HepG2 (cell line): ENCODE measurements around the gene DQX1. TPM values are rescaled to one million over a fixed set of nuclear protein-coding genes. Genes with fewer than 3 reads are reported as not detected.

Experiments
- DPF2 ChIP-seq: sonication (generic); formaldehyde crosslinking; IDR thresholded peaks from 2 replicates; pipeline ENCODE4 v1.4.0; 2020; ENCODE audit warnings: mild to moderate bottlenecking, low read depth, missing genetic modification reagents, borderline replicate concordance
- MAFK ChIP-seq, 2 experiments: IDR thresholded peaks in 1 of 2; conservative IDR thresholded peaks in 1 of 2; 2 replicates each; pipeline ENCODE4 v1.6.1; 2011; ENCODE audit warnings: improper control_type of control experiment in 2 of 2, low read length in 2 of 2
- NFE2L2 ChIP-seq: fragments of 150-350 bp; IDR thresholded peaks from 2 replicates; pipeline ENCODE4 v1.6.1; 2014; ENCODE audit warnings: low read length
- NPAS2 ChIP-seq: sonication (generic); formaldehyde crosslinking; IDR thresholded peaks from 2 replicates; pipeline ENCODE4 v1.8.0; 2022; ENCODE audit warnings: mild to moderate bottlenecking, missing genetic modification reagents, borderline replicate concordance
- SMAD1 ChIP-seq: sonication (generic); formaldehyde crosslinking; IDR thresholded peaks from 2 replicates; pipeline ENCODE4 v1.4.0; 2020; ENCODE audit warnings: missing genetic modification reagents, low read depth, mild to moderate bottlenecking, borderline replicate concordance
- SNAPC2 ChIP-seq: sonication (generic); formaldehyde crosslinking; IDR thresholded peaks from 2 replicates; pipeline ENCODE4 v1.8.1; 2022; ENCODE audit warnings: mild to moderate bottlenecking, missing genetic modification reagents
- SRSF9 ChIP-seq: fragments of 200-400 bp; formaldehyde crosslinking; IDR thresholded peaks from 2 replicates; pipeline ENCODE4 v1.6.1; 2018; ENCODE audit warnings: borderline replicate concordance, mild to moderate bottlenecking, low read depth, low read length; ENCODE audit not compliant: insufficient read depth, poor library complexity, severe bottlenecking
- TBP ChIP-seq: sonication (generic); formaldehyde crosslinking; IDR thresholded peaks from 2 replicates; pipeline ENCODE4 v1.5.0; 2020; ENCODE audit warnings: missing genetic modification reagents
- ZBTB43 ChIP-seq: sonication (generic); formaldehyde crosslinking; conservative IDR thresholded peaks from 2 replicates; pipeline ENCODE4 v1.4.0; 2020; ENCODE audit warnings: missing genetic modification reagents
- ZNF138 ChIP-seq: sonication (generic); formaldehyde crosslinking; IDR thresholded peaks from 2 replicates; pipeline ENCODE4 v1.5.0; 2020; ENCODE audit warnings: mild to moderate bottlenecking, low read depth, missing genetic modification reagents
- ZNF33B ChIP-seq: sonication (generic); formaldehyde crosslinking; IDR thresholded peaks from 2 replicates; pipeline ENCODE4 v1.5.1; 2020; ENCODE audit warnings: mild to moderate bottlenecking, missing genetic modification reagents
- ZNF660 ChIP-seq: sonication (generic); formaldehyde crosslinking; IDR thresholded peaks from 2 replicates; pipeline ENCODE4 v1.5.1; 2020; ENCODE audit warnings: mild to moderate bottlenecking, low read depth, missing genetic modification reagents, borderline replicate concordance
- ZNF782 ChIP-seq: sonication (generic); formaldehyde crosslinking; IDR thresholded peaks from 2 replicates; pipeline ENCODE4 v1.4.0; 2020; ENCODE audit warnings: missing genetic modification reagents, mild to moderate bottlenecking, borderline replicate concordance
- ZSCAN31 ChIP-seq: sonication (generic); formaldehyde crosslinking; IDR thresholded peaks from 2 replicates; pipeline ENCODE4 v1.5.0; 2020; ENCODE audit warnings: low read depth, mild to moderate bottlenecking, missing genetic modification reagents
- polyA plus RNA-seq, 8 experiments: library from polyadenylated mRNA; depleted of rRNA in 3 of 8; stranded (reverse) in 7 of 8; unstranded in 1 of 8; fragments of >200 nt; fragmentation: Illumina TruSeq in 4 of 8; extraction: Trizol in 4 of 8; gene quantifications; 2 replicates each; pipeline versions ENCODE4 v1.2.1 to v1.2.3, GENCODE V29; 2011 to 2016; ENCODE audit warnings: low read depth in 4 of 8, missing spikeins in 1 of 8, mixed read lengths in 1 of 8; ENCODE audit not compliant: insufficient read depth in 1 of 8
- total RNA-seq, 5 experiments: library from RNA; depleted of rRNA; stranded (reverse); fragments of >200 nt; fragmentation: Illumina TruSeq; extraction: Trizol; gene quantifications; 2 replicates each; pipeline ENCODE4 v1.2.3, GENCODE V29; 2016; ENCODE audit warnings: low read depth in 1 of 5
- TF ChIP-seq, protein P1 (sequence below): sonication (generic); formaldehyde crosslinking; IDR thresholded peaks from 2 replicates; pipeline ENCODE4 v1.5.0; 2020; ENCODE audit warnings: mild to moderate bottlenecking, missing genetic modification reagents, borderline replicate concordance
- TF ChIP-seq, protein P2 (sequence below): sonication (generic); formaldehyde crosslinking; IDR thresholded peaks from 2 replicates; pipeline ENCODE4 v1.4.0; 2020; ENCODE audit warnings: missing genetic modification reagents, mild to moderate bottlenecking, borderline replicate concordance
- TF ChIP-seq, protein P3 (sequence below): sonication (generic); formaldehyde crosslinking; IDR thresholded peaks from 2 replicates; pipeline ENCODE4 v1.4.0; 2020; ENCODE audit warnings: missing genetic modification reagents

Gene DQX1
- total and polyA plus RNA-seq, 2 of the 13 experiments (the other 11 are each of a cell fraction or from before 2014, with no cell fraction given): 27.6 to 89.8 TPM

GRCh38 chr2:74496997-74497776, 28.8 kb downstream of the DQX1 start (continued):
- peak; percentile 62 for TF ChIP-seq DPF2 (CRISPR knock-in tag)
- TF ChIP-seq TBP (CRISPR knock-in tag): no peak
- TF ChIP-seq MAFK (conservative IDR thresholded peaks at IDR 0.05 in 1 of 2, IDR thresholded peaks at IDR 0.05 in 1 of 2; ENCODE audit: low read length in 2 of 2): no peak
- TF ChIP-seq, protein P1, sequence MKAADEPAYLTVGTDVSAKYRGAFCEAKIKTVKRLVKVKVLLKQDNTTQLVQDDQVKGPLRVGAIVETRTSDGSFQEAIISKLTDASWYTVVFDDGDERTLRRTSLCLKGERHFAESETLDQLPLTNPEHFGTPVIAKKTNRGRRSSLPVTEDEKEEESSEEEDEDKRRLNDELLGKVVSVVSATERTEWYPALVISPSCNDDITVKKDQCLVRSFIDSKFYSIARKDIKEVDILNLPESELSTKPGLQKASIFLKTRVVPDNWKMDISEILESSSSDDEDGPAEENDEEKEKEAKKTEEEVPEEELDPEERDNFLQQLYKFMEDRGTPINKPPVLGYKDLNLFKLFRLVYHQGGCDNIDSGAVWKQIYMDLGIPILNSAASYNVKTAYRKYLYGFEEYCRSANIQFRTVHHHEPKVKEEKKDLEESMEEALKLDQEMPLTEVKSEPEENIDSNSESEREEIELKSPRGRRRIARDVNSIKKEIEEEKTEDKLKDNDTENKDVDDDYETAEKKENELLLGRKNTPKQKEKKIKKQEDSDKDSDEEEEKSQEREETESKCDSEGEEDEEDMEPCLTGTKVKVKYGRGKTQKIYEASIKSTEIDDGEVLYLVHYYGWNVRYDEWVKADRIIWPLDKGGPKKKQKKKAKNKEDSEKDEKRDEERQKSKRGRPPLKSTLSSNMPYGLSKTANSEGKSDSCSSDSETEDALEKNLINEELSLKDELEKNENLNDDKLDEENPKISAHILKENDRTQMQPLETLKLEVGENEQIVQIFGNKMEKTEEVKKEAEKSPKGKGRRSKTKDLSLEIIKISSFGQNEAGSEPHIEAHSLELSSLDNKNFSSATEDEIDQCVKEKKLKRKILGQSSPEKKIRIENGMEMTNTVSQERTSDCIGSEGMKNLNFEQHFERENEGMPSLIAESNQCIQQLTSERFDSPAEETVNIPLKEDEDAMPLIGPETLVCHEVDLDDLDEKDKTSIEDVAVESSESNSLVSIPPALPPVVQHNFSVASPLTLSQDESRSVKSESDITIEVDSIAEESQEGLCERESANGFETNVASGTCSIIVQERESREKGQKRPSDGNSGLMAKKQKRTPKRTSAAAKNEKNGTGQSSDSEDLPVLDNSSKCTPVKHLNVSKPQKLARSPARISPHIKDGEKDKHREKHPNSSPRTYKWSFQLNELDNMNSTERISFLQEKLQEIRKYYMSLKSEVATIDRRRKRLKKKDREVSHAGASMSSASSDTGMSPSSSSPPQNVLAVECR (CRISPR knock-in tag): no peak
- TF ChIP-seq SRSF9: no peak
- TF ChIP-seq ZNF33B (CRISPR knock-in tag): no peak
- TF ChIP-seq, protein P2, sequence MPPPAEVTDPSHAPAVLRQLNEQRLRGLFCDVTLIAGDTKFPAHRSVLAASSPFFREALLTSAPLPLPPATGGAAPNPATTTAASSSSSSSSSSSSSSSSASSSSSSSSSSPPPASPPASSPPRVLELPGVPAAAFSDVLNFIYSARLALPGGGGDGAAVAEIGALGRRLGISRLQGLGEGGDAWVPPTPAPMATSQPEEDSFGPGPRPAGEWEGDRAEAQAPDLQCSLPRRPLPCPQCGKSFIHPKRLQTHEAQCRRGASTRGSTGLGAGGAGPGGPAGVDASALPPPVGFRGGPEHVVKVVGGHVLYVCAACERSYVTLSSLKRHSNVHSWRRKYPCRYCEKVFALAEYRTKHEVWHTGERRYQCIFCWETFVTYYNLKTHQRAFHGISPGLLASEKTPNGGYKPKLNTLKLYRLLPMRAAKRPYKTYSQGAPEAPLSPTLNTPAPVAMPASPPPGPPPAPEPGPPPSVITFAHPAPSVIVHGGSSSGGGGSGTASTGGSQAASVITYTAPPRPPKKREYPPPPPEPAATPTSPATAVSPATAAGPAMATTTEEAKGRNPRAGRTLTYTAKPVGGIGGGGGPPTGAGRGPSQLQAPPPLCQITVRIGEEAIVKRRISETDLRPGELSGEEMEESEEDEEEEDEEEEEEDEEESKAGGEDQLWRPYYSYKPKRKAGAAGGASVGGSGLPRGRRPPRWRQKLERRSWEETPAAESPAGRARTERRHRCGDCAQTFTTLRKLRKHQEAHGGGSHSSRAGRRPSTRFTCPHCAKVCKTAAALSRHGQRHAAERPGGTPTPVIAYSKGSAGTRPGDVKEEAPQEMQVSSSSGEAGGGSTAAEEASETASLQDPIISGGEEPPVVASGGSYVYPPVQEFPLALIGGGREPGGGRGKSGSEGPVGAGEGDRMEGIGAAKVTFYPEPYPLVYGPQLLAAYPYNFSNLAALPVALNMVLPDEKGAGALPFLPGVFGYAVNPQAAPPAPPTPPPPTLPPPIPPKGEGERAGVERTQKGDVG (CRISPR knock-in tag): no peak
- TF ChIP-seq ZBTB43 (CRISPR knock-in tag): no peak
- TF ChIP-seq NPAS2 (CRISPR knock-in tag): no peak
- TF ChIP-seq SNAPC2 (CRISPR knock-in tag): no peak
- TF ChIP-seq ZNF782 (CRISPR knock-in tag): peak; percentile 45; the same call in 1 of the 2 replicates
- no peak for TF ChIP-seq ZNF138 (CRISPR knock-in tag)
- TF ChIP-seq ZSCAN31 (CRISPR knock-in tag): no peak
- no peak for TF ChIP-seq SMAD1 (CRISPR knock-in tag)
- TF ChIP-seq ZNF660: no peak
- no peak for TF ChIP-seq NFE2L2
- TF ChIP-seq, protein P3, sequence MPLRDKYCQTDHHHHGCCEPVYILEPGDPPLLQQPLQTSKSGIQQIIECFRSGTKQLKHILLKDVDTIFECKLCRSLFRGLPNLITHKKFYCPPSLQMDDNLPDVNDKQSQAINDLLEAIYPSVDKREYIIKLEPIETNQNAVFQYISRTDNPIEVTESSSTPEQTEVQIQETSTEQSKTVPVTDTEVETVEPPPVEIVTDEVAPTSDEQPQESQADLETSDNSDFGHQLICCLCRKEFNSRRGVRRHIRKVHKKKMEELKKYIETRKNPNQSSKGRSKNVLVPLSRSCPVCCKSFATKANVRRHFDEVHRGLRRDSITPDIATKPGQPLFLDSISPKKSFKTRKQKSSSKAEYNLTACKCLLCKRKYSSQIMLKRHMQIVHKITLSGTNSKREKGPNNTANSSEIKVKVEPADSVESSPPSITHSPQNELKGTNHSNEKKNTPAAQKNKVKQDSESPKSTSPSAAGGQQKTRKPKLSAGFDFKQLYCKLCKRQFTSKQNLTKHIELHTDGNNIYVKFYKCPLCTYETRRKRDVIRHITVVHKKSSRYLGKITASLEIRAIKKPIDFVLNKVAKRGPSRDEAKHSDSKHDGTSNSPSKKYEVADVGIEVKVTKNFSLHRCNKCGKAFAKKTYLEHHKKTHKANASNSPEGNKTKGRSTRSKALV (CRISPR knock-in tag): no peak
